ENCODE measurements around the gene SDK1.

SDK1 gene

DNA sequence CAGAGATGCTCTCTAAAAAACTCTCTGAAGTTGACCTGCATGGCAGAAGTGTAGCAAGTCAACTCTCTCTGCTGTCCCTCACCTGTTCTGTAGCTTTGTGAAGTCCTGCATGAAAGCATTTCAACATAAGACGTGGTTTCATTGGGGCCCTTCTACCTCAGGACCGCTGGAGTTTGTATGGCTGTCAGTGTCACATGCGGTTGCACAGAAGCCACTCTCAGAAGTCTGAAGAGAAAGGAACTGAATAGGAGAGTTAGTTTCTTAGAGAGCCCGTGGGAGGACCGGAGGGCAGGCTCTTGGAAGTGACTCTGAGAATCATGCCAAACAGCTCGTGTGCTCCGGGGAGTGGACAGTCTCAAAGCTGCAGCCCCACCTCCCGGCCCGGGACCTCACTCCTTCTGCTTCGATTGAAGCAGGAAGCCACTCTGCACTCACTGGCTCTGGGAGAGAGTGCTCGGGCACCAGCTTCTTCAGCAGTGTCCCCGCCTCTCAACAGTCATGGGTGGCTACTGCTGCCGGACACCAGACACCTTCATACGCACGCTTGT, 486.7 kb downstream of the SDK1 start:
- DNase-seq (ENCODE audit: low spot score), result no peak

DNA sequence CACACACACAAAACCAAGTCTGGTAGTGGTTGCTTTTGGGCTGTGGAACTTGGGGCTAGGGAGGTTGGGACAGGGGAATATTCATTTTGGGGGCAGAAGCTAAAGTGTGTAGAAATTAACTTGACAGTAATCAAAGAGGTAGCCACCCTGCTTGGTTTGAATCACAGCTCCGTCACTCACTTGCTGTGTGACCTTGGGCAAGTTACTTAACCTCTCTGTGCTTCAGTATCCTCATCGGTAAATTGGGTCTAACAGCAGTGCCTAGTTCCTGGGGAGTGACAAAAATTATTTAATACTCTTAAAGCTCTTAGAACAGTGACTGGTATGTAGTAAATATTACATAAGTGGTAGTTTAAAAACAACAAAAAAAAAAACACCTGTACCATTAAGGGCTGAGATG, 489.8 kb downstream of the SDK1 start:
- DNase-seq (ENCODE audit: low spot score), result no peak

DNA sequence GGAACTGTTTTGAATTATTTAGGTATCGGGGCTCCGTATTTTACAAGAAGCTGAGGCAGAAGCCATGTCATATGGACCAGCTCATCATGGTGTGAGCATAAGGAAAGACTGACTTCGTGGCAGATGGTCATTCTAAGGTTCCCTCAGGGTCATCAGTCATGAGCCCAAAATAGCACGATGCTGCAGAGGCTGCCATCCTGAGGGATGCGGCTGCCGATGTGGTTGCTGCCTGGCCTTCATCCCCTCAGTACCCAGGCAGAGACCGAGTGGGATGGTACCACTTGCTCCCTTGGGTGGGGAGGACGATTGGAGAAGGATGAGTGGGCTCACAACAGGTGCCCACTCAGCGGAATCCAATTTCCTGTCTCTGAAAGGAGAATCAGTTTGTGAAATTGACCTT, 490.3 kb downstream of the SDK1 start:
- no peak for DNase-seq (ENCODE audit: low spot score)

DNA sequence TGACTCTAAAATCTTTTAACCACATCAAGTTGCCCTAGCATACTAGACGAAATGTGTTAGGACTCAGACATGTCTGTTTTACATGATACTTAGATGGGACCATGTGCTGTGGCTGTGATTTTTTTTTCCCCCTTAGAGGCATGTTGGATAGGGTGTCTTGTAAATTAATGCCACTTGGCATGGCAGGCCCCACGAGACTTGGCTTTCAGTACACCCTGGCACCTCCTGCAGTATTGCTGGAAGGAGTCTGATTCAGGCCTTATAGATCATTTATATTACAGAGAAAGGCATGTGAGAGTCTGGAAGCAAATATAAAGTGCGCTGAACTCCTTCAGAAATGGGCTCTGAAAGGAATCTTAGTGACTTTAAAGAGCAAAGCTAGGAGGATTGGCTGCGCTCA, 494.1 kb downstream of the SDK1 start:
- no peak for DNase-seq (ENCODE audit: low spot score)

DNA sequence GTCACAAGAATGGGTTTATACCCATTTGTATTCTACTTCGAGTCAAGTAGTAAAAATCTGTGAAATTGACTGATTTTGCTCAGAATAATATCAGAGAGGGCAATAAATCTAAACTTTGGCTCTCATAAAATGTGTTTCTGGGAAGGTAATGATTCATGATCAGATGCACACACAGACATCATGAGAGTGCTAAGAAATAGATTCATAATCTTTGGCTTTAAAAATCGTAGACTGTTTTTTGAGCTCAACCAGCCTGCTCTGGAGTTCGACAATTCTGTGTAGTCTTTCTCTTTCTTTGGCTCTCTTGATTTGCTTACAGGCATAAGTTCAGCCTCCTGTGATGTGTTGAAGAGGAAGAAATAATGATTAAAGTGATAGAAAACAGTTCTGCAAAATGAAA, 494.7 kb downstream of the SDK1 start:
- DNase-seq (ENCODE audit: low spot score), result no peak

DNA sequence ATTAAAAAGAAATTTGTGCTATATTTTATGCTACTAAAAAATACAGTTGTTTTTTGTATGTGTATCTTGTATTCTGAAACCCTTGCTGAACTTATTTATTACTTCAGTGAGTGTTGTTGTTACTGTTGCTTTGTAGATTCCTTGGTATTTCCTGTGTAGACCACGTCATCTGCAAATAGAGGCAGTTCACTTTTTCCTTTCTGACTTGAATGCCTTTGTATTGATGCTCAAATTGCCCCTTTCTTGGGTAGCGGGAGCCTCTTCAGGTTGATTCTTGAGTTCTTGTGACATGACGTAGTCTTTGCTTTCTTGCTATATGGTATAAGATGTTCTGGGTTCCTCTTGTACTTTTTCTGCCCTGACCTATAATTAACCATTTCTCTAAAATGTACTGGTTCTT, 504.1 kb downstream of the SDK1 start:
- no peak for DNase-seq (ENCODE audit: low spot score)

DNA sequence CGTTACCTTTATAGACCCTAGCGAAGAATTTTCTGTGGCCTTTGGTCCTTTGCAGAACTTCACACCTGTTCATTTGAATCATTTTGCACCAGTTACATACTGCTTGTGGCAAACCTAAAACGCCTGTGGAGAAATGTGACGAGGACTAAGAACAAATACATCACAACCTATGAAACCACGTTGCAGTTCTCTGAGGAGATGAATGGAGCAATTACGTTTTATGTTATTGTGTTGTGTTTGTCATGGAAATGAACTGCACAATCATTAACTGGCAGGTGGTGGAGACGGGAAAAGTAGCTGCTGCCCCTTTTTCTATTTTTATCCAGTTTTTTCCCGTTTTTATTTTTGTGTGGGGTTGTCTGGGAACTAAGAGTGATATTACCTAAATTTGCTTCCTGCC, 505.5 kb downstream of the SDK1 start:
- DNase-seq (ENCODE audit: low spot score), result no peak

DNA sequence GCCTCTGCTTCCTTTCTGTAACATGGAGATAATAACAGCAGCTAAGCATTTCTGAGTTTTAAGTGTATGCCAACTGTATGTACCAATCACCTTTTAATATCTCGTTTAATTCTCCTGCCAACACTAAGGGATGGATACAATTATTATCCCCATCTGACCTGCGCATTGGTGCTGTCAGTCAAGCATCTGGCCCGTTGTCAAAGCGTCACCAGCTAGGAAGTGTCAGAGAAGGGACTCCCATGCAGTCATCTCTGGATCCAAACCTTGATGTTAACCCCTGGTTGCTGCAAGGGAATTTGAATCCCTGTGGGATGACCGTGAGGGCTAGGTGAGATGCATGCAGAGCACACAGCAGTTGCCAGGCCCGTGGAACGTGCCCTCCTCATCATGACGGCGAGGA, 506.8 kb downstream of the SDK1 start:
- no peak for DNase-seq (ENCODE audit: low spot score)

DNA sequence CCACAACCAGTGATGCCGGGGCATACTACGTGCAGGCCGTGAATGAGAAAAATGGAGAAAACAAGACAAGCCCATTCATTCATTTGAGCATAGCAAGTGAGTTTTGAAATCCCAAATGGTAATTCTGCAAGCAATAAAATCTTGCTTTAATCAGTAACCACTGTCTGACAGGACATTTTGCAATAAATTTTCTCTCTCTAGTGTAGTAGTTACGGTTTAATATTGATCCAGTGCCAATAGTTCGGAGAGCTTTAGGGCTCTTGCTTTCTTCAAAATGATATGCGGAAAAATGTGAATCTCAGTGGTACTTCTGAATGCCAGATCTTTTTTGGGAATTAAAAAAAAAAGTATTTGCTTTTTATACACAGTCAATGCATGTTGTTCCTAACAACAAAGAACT, 520.4 kb downstream of the SDK1 start:
- no peak for DNase-seq (ENCODE audit: low spot score)

DNA sequence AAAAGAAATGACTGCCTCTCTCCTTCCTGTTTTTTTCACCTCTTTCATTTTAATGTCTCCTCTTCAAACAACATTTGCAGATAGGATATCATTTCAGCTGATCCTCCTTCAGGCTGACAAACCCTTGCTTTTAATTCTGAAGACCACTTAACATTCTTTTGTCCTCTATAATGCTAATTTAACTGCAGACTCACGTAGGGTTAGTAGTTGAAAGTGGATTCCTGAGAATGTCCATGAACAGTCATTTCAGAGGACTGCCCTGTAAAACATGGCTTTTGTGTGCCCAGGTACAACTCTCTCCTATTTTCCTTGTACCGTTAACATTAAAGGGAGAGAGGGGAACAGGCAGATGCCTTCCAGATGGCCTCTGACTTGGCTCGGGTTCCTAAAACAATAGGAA, 524.4 kb downstream of the SDK1 start:
- no peak for DNase-seq (ENCODE audit: low spot score)

DNA sequence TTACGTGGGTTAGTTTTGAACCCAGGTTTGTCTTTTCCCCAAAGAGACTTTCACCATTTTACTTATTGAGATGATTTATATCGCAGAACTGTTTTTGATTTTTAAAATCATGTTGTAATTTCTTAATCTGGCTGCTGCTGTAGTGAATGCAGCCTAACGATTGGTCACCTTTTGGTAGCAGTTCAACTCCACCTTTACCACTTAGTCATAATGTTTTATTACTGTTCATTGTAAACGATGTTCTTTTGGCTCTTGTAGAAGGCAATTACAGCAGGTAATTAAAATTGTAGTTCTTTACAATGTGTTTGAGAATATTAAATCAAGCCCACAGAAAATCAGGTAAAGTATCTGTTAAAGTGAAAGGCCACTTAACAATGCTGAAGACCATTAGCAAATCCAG, 531.1 kb downstream of the SDK1 start:
- no peak for DNase-seq (ENCODE audit: low spot score)

DNA sequence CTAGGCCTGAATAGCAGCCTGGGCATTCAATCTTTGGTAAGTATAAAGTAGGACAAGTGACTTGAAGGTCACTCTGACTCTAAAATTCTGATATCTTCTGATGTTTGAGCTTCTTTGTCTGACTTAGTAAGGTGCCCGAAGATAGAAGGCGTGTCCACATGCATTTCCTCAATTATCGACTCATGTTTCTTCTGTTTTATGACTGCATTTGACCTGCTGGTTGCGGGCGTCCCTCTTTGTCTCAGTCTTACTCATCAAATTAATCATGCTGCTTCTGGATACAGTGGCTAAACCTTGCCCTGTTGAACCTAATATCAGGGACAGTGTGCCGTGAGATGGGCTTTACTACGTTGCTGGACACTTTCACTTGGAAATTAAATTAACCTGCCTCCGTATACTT, 534.1 kb downstream of the SDK1 start:
- no peak for DNase-seq (ENCODE audit: low spot score)

DNA sequence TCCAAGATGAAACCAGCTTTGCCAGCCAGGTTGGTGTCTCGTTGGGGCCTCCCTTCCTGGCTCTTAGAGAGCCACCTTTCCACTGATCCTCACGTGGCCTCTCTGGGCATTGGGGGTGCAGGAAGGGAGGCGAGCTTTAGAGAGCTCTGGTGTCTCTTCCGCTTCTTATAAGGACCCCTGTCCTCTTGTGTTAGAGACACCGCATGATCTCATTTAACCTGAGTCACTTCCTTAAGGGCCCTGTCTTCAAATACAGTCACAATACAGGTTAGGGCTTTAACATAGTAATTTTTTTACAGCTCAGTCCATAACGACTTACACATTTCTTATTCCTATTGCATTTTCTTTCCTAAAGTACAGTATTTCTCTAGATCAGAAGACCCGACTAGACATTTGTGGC, 535.8 kb downstream of the SDK1 start:
- DNase-seq (ENCODE audit: low spot score), result no peak

DNA sequence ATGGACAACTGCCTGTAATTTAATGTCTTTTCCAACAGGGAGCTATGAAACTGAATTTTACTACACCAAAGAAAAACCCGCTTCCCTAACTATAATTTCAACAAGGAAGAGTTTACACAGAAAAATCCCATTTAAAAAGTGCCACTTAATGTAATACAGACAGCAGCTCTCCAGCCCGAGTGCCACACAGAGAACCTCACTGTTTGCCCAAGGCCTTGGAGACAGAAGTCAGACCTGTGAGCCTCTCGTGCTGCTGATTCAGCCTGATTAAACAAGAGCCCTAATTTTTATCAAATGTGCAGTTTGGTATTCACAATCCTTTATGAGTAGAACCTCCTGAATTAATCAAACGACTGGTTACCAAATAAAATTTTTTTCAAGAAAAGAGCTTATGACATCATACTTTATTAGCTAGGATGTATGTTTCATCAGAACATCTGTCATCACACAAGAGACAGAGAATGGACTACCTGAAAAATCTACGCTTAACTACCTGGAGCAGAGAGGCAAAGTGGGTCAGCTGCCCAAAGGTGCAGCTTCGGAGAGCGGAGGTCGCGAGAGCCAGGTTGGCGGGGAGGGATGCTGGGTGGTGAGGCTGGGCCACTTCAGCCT, 543.6 kb downstream of the SDK1 start:
- no peak for DNase-seq (ENCODE audit: low spot score)

DNA sequence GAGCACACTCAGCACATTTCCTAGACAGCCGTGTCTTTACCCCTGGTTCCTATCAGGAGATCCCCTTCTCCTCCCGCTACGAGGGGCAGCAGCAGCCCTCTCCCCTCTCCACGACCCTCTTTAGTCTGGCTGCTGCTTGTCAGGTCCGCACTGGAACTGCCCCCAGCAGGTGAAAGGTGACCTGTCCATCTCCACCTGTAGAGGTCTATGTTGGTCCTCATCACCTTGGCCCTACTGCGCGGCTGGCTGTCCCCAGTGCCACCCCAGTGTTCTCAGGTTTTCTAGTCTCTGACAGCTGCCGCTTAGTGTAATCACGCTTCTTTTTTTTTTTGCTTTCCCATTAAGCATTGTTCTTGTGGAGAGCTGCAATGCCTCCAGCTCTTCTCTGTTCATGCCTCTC, 545.7 kb downstream of the SDK1 start:
- no peak for DNase-seq (ENCODE audit: low spot score)

DNA sequence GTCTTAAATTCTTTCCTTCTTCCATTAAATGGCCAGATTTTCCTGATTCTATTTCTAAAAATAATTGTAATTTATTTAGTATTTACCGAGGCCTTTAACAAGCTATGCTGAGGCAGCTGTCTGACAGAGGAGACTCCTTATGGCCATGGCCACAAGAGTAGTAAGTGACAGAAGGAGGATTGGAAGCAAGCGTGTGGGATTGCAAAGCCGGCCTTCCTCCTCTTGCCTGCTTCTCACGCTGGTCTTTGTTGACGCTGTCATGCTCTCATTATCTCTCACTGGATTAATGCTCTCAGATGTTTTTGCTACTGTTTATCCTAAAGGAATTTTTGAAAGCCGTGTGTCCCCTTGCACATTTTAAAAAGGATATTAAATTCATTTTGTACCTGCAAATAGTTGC, 546.3 kb downstream of the SDK1 start:
- DNase-seq (ENCODE audit: low spot score), result no peak

DNA sequence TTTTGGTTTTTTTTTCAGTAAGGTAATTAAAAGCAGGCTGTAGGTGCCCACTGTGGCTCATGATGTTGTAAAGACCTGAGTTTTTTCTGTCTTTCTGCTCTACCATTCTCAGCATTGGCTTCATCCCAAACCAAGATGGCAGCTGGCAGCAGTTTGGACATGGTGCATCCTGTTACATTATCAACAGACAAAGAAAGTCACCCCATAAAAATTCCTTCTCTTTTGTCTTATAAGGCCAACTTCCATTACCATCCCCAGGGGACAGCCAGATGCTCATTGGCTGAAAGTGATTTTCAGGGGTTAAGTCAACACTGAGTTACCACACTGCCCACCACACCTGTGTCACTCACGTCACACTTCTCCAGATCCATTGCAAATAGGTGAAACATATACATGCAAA, 558.4 kb downstream of the SDK1 start:
- no peak for DNase-seq (ENCODE audit: low spot score)

DNA sequence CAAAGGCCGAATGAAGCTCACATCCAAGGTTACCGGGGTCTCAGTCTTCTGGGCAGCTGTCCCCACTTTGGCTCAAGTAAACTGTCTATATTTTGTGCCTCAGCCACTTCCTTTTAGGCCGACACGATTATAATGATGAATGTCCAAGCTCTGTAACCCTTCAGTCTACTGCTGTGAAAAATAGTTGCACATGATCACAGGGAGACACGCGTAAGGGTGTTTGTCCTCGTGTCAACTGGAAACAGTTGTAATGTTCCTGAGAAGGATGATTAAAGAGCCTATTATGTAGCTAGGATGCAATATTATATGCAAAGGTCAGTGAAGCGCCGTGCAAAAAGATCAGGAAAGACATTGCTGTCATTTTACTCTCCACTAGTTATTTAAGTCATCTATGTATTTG, 559.9 kb downstream of the SDK1 start:
- no peak for DNase-seq (ENCODE audit: low spot score)

DNA sequence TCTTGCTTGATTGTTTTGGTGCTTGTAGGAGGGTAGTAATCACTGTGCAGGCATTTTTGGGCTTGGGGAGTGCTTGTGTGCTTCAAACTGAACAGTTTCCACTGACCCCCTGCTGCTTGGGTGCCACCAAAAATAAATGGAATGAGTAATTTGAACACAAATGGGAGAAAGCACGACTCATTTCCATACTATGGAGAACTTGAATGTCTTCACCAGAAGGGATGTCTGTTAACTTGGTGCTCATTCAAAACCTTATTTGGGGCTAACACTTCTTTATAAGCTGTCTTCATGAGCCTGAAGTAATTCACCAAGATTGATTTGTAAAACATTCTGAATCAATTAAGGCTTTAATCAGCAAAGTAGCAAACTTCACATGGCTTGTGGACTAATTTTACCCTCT, 560.3 kb downstream of the SDK1 start:
- no peak for DNase-seq (ENCODE audit: low spot score)

DNA sequence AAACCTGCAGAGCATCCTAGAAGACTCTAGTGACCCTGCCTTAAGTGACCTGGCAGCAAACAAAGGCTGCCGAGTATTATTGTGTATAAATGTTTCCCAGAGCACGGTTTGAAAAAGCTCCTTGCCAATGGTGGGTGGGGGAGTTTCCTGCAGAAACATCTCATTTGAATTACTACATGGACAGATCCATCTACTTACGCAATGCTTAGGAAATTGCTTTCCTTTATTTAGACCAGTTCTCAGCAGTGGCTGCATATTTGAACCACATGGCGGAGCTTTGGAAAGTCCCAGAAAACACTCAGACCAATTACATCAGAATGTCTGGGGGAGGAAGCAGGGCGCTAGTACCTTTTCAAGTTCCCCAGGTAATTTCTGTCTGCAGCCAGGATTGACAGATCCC, 560.9 kb downstream of the SDK1 start:
- no peak for DNase-seq (ENCODE audit: low spot score)

DNA sequence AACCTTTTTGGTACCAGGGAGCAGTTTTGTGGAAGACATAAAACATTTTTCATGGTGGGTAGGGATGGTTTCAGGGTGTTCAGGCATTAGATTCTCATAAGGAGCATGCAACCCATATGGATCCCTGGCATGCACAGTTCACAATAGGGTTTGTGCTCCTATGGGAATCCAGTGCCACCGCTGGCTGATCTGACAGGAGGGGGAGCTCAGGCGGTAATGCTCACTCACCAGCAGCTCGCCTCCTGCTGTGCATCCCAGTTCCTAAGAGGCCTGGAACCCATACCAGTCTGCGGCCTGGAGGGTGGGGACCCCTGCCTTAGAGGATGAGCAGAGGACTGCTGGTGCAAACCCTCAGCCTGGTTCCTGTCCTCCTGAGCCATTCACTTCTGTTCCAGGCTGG, 561.7 kb downstream of the SDK1 start:
- DNase-seq (ENCODE audit: low spot score), result no peak

DNA sequence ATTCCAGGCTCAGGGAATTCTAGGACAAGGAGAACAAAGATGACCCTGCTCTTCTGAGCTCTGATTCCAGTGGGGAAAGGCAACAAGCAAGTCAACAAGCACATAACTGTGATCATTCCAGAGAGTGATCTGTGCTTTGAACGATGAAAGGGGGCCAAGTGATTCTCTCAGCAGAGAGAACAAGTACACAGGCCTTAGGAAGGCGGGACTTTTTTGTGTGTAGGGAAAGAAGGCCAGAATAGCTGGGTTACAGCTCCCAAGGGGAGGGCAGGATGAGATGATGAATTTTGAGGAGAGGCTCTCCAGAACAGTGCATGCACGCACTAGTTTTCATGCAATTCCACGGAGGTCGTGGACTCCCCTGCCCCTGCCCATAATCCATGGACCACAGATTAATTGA, 565.2 kb downstream of the SDK1 start:
- DNase-seq (ENCODE audit: low spot score), result no peak

DNA sequence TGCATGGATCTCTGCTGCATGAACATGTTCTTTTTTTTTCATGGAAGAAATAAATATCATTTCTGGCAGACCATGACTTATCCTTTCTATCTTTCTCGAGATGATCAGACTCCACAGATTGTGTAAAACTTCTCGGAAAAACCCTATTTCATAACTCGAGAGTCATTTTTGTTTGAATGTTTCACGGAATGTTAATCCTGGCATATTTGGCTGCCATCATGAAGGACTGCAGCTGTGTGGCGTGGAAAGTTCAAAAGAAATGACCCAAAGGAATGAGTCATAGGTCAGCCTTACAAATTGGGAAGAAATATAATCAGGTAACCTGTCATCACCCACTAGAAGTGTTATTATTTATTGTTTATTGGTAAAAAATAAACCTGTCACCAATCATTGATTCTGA, 566.8 kb downstream of the SDK1 start:
- DNase-seq (ENCODE audit: low spot score), result no peak

DNA sequence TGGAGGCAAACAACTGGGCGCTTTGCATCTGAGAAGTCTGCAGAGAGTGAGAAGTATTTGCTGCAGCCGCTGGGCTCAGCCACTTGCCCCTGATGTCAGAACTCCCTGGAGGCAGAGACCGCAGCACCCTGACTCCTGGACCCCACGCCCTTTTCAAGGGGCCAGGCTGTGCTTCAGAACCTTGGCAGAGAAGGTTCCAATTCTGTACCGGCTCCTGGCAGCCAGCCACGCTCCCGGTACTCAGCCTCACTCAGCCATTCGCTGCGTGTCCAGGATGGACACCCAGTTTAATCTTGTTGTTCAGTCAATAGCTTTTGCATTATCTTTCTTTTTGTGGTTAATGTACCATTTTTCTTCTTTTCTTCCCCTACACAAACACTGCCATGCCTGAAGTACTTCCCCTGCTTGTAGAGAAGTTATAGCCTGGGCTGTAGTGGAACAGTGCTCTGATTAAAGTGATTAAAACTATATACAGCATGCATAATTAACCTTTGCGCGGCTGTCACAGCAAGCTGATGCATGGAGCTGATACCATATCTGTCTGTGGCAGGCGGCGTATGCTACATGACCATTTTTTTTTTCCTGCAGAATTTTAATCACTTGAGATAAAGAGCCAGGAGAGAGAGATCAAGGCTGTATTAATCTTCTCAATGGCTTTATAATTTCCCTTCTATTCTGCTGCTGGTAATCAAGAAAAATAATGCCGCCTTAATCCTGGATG, 578.5 kb downstream of the SDK1 start:
- DNase-seq (ENCODE audit: low spot score), result no peak

Data from hematopoietic multipotent progenitor cell treated with erythropoietin and hydrocortisone succinate and interleukin-3 and kit ligand, for 15 days (in vitro differentiated cells).